H1 (cell line): ENCODE data around the gene MRM3. TPM values are rescaled to one million over a fixed set of nuclear protein-coding genes. Genes with fewer than 3 reads are reported as not detected.

ENCODE experiments used
- CTCF ChIA-PET: fragments of 300-600 bp; sonication (Branson Sonifier 250); formaldehyde crosslinking; loops from one replicate; lab custom pipeline; 2021; ENCODE audit not compliant: partially characterized antibody; lab: Charles Lee
- POLR2A ChIA-PET: fragments of 300-600 bp; sonication (Branson Sonifier 250); formaldehyde crosslinking; loops from one replicate; lab custom pipeline; 2021; ENCODE audit warnings: inconsistent platforms; ENCODE audit not compliant: partially characterized antibody; lab: Charles Lee
- DNase-seq, 2 experiments: peaks; one replicate each; pipeline versions ENCODE4 v3.0.0 to v3.0.0-alpha.2; 2010 to 2022; ENCODE audit warnings: low spot score in 2 of 2, low read depth in 1 of 2, mixed read lengths in 1 of 2
- FAIRE-seq: peaks from 2 replicates; lab custom pipeline; 2011; peaks lifted over from hg19 to GRCh38; lab: Jason Lieb, UNC
- H2AFZ ChIP-seq: 2 replicates; pipeline ENCODE4 v1.8.1; 2012; ENCODE audit warnings: low read length, inconsistent platforms
- H2AK5ac ChIP-seq: 2 replicates; pipeline ENCODE4 v1.6.1; 2013; ENCODE audit warnings: low read depth, low read length
- H2BK120ac ChIP-seq: replicated peaks from 2 replicates; pipeline ENCODE3; 2013; ENCODE audit warnings: low read depth, low read length, inconsistent platforms
- H2BK12ac ChIP-seq: 2 replicates; pipeline ENCODE4 v1.6.1; 2013; ENCODE audit warnings: low read depth, low read length
- H2BK15ac ChIP-seq: 2 replicates; pipeline ENCODE4 v1.6.1; 2013; ENCODE audit warnings: low read length
- H2BK20ac ChIP-seq: 2 replicates; pipeline ENCODE4 v1.6.1; 2013; ENCODE audit warnings: low read length
- H2BK5ac ChIP-seq: 2 replicates; pipeline ENCODE4 v1.6.1; 2013; ENCODE audit warnings: low read depth, low read length
- H3K14ac ChIP-seq: 2 replicates; pipeline ENCODE4 v1.6.1; 2013; ENCODE audit warnings: inconsistent platforms; ENCODE audit not compliant: insufficient read length
- H3K18ac ChIP-seq: 2 replicates; pipeline ENCODE4 v1.6.1; 2013; ENCODE audit warnings: low read length; ENCODE audit errors: extremely low read depth
- H3K23ac ChIP-seq: 2 replicates; pipeline ENCODE4 v1.6.1; 2013; ENCODE audit warnings: inconsistent platforms; ENCODE audit not compliant: insufficient read length
- H3K23me2 ChIP-seq: 2 replicates; pipeline ENCODE4 v1.6.1; 2013; ENCODE audit warnings: low read depth, low read length
- H3K27ac ChIP-seq: 2 replicates; pipeline ENCODE4 v1.6.1; 2011; ENCODE audit warnings: low read depth, low read length, inconsistent platforms
- H3K27me3 ChIP-seq, 4 experiments: replicated peaks in 1 of 4; 1 replicate in 1 of 4; 2 replicates in 3 of 4; pipeline versions ENCODE4 v1.6.1 to v1.8.1; 2011 to 2013; ENCODE audit warnings: low read length in 3 of 4, mild to moderate bottlenecking in 3 of 4, inconsistent platforms in 2 of 4, mixed read lengths in 2 of 4, moderate library complexity in 1 of 4; ENCODE audit not compliant: control insufficient read depth in 3 of 4, insufficient read depth in 3 of 4; ENCODE audit errors: extremely low read depth in 1 of 4
- H3K36me3 ChIP-seq, 4 experiments: 2 replicates each; pipeline versions ENCODE4 v1.6.1 to v1.8.1; 2011 to 2013; ENCODE audit warnings: mild to moderate bottlenecking in 4 of 4, low read length in 3 of 4, moderate library complexity in 2 of 4, control low read depth in 1 of 4, inconsistent platforms in 1 of 4; ENCODE audit not compliant: insufficient read depth in 4 of 4, control insufficient read depth in 2 of 4
- H3K4ac ChIP-seq: replicated peaks from 2 replicates; pipeline ENCODE3; 2013; ENCODE audit warnings: low read length, low read depth, mixed read lengths, inconsistent platforms; ENCODE audit not compliant: insufficient read length
- H3K4me1 ChIP-seq, 4 experiments: replicated peaks in 1 of 4; 1 replicate in 1 of 4; 2 replicates in 3 of 4; pipeline versions ENCODE4 v1.6.1 to v1.8.1; 2011 to 2013; ENCODE audit warnings: low read length in 3 of 4, inconsistent platforms in 2 of 4, mixed read lengths in 1 of 4; ENCODE audit not compliant: insufficient read depth in 4 of 4, control insufficient read depth in 3 of 4
- H3K4me2 ChIP-seq, 2 experiments: 2 replicates each; pipeline versions ENCODE4 v1.6.1 to v1.8.1; 2011 to 2013; ENCODE audit warnings: low read depth in 2 of 2, low read length in 2 of 2, control low read depth in 1 of 2, inconsistent platforms in 1 of 2, mild to moderate bottlenecking in 1 of 2; ENCODE audit not compliant: insufficient read depth in 1 of 2
- H3K4me3 ChIP-seq, 4 experiments: fragments of 200-600, 300-600 bp in 1 of 4; sonication (generic), shearing (Covaris generic), sonication (Bioruptor Twin) in 1 of 4; 2 replicates each; pipeline versions ENCODE4 v1.5.1 to v1.8.1; 2011 to 2016; ENCODE audit warnings: low read length in 4 of 4, low read depth in 3 of 4, control low read depth in 2 of 4, inconsistent platforms in 2 of 4, mild to moderate bottlenecking in 2 of 4, mixed read lengths in 1 of 4, moderate library complexity in 1 of 4; ENCODE audit not compliant: insufficient read depth in 2 of 4; ENCODE audit errors: extremely low read depth in 1 of 4
- H3K56ac ChIP-seq: replicated peaks from 2 replicates; pipeline ENCODE3; 2013; ENCODE audit warnings: low read depth, mild to moderate bottlenecking, mixed read lengths, low read length, inconsistent platforms; ENCODE audit not compliant: insufficient read length
- H3K79me1 ChIP-seq: 2 replicates; pipeline ENCODE4 v1.6.1; 2013; ENCODE audit warnings: low read depth, low read length, control low read depth
- H3K79me2 ChIP-seq, 2 experiments: 2 replicates each; pipeline versions ENCODE4 v1.6.1 to v1.8.1; 2012 to 2013; ENCODE audit warnings: low read length in 2 of 2, mild to moderate bottlenecking in 2 of 2, inconsistent platforms in 1 of 2; ENCODE audit not compliant: insufficient read depth in 2 of 2, control insufficient read depth in 1 of 2
- H3K9ac ChIP-seq, 4 experiments: replicated peaks in 1 of 4; 1 replicate in 1 of 4; 2 replicates in 3 of 4; pipeline versions ENCODE4 v1.6.1 to v1.8.1; 2011 to 2013; ENCODE audit warnings: low read depth in 3 of 4, low read length in 3 of 4, control low read depth in 2 of 4, mild to moderate bottlenecking in 2 of 4, moderate library complexity in 2 of 4, inconsistent platforms in 1 of 4; ENCODE audit errors: extremely low read depth in 1 of 4
- H3K9me3 ChIP-seq, 2 experiments: 2 replicates each; pipeline versions ENCODE4 v1.6.1 to v1.8.1; 2012 to 2013; ENCODE audit warnings: mild to moderate bottlenecking in 2 of 2, moderate library complexity in 2 of 2, control low read depth in 1 of 2, inconsistent platforms in 1 of 2, low read depth in 1 of 2, low read length in 1 of 2, mixed read lengths in 1 of 2; ENCODE audit not compliant: insufficient read depth in 2 of 2
- H4K20me1 ChIP-seq, 2 experiments: replicated peaks in 1 of 2; 2 replicates each; pipeline versions ENCODE3 to v1.8.1; 2011 to 2013; ENCODE audit warnings: inconsistent platforms in 2 of 2, low read length in 2 of 2, mild to moderate bottlenecking in 1 of 2; ENCODE audit not compliant: insufficient read depth in 2 of 2, control insufficient read depth in 1 of 2
- H4K5ac ChIP-seq: 2 replicates; pipeline ENCODE4 v1.6.1; 2013; ENCODE audit warnings: low read length, low read depth, mixed read lengths, inconsistent platforms; ENCODE audit not compliant: insufficient read length
- H4K8ac ChIP-seq: 2 replicates; pipeline ENCODE4 v1.8.0; 2013; ENCODE audit warnings: mild to moderate bottlenecking, moderate library complexity, low read length, inconsistent platforms; ENCODE audit not compliant: insufficient read depth; ENCODE audit errors: extremely low read depth
- H4K91ac ChIP-seq: replicated peaks from 2 replicates; pipeline ENCODE3; 2013; ENCODE audit warnings: low read length, mixed read lengths, inconsistent platforms; ENCODE audit not compliant: insufficient read length
- BCL11A ChIP-seq, 2 experiments: IDR thresholded peaks; one replicate each; pipeline ENCODE4 v1.6.1; 2011; ENCODE audit warnings: low read depth in 2 of 2, low read length in 2 of 2, mild to moderate bottlenecking in 2 of 2
- HDAC2 ChIP-seq, 2 experiments: fragments of 300-600 bp in 1 of 2; sonication (generic) in 1 of 2; IDR thresholded peaks; 2 replicates each; pipeline ENCODE4 v1.6.1; 2011 to 2012; ENCODE audit warnings: low read depth in 2 of 2, low read length in 2 of 2, mild to moderate bottlenecking in 2 of 2, moderate library complexity in 2 of 2, borderline replicate concordance in 1 of 2, inconsistent platforms in 1 of 2
- HDAC6 ChIP-seq: IDR thresholded peaks from one replicate; pipeline ENCODE4 v1.7.1; 2012; ENCODE audit warnings: low read depth, mild to moderate bottlenecking, inconsistent platforms, low read length, moderate library complexity
- POU5F1 ChIP-seq: IDR thresholded peaks from 2 replicates; pipeline ENCODE4 v1.6.1; 2011; ENCODE audit warnings: low read depth, mild to moderate bottlenecking, low read length, moderate library complexity
- SIRT6 ChIP-seq: IDR thresholded peaks from one replicate; pipeline ENCODE4 v1.7.1; 2012; ENCODE audit warnings: low read length, inconsistent platforms
- SP1 ChIP-seq: IDR thresholded peaks from 2 replicates; pipeline ENCODE4 v1.6.1; 2011; ENCODE audit warnings: low read depth, low read length
- SP2 ChIP-seq: IDR thresholded peaks from 2 replicates; pipeline ENCODE4 v1.6.1; 2012; ENCODE audit warnings: mild to moderate bottlenecking, low read length, inconsistent platforms
- WGBS, 2 experiments: shearing (Covaris generic) in 1 of 2; methylation state at CpG; one replicate each; pipeline versions ENCODE4 v1.1.6 to v1.1.7; 2013 to 2015; ENCODE audit warnings: low lambda C conversion rate in 2 of 2, mixed read lengths in 2 of 2, inconsistent platforms in 1 of 2, low coverage in 1 of 2, missing lambda C conversion rate in 1 of 2; ENCODE audit not compliant: insufficient replicate concordance in 2 of 2, insufficient coverage in 1 of 2, insufficient read length in 1 of 2; ENCODE audit errors: extremely low coverage in 1 of 2, missing lambda C conversion rate in 1 of 2; 5-methylcytosine and 5-hydroxymethylcytosine counted together
- polyA plus RNA-seq, 7 experiments: library from polyadenylated mRNA; depleted of rRNA in 3 of 7; stranded (reverse) in 5 of 7; unstranded in 2 of 7; fragments of >200 nt in 5 of 7; fragments of 200-250 nt in 2 of 7; gene quantifications; 1 replicate in 5 of 7; 2 replicates in 1 of 7; 4 replicates in 1 of 7; pipeline versions ENCODE4 v1.2.1 to v1.2.3, GENCODE V29; 2011 to 2013; ENCODE audit warnings: missing spikeins in 2 of 7, mixed read lengths in 2 of 7
- total RNA-seq: library from RNA; stranded (reverse); fragmentation: NEBNext Ultra II Directional; extraction: Animal tissue kit (Norgen Biotek cat#: 25700); gene quantifications from 2 replicates; pipeline ENCODE4 v1.2.1, GENCODE V29; 2021

MRM3 gene
- total and polyA plus RNA-seq, 2 of the 8 experiments (the other 6 are each of a cell fraction or from before 2014, with no cell fraction given), result 10.1 to 20.8 TPM

- CTCF ChIA-PET, result interaction anchor here (0.6 to 1.6 kb wide), 3 partner anchors 92 to 156 kb away, joined by 3 to 4 read pairs (median 4); no protein-coding TSS in a partner anchor
- H4K20me1 ChIP-seq, result peaks cover 2% of the 10 kb centered on the region in 2 experiments
- H3K14ac ChIP-seq, result no peak overlapping the region
- H4K5ac ChIP-seq, result no peak overlapping the region
- H3K9ac ChIP-seq, result no peak overlapping the region
- H3K23ac ChIP-seq, result no peak overlapping the region
- H3K4me2 ChIP-seq, result no peak overlapping the region
- H4K91ac ChIP-seq, result no peak overlapping the region
- H3K4me1 ChIP-seq, result no peaks in the 10 kb centered on the region; a peak in 1 of 7 replicates
- DNase-seq (no peak), FAIRE-seq (no peak)
- peaks cover 5 to 18% (median 13%) of the 10 kb centered on the region in 4 experiments; a peak in 6 of 8 replicates for H3K36me3 ChIP-seq
- no peak overlapping the region for H2AFZ ChIP-seq
- no peaks in the 10 kb centered on the region for H3K27me3 ChIP-seq
- H3K27ac ChIP-seq, result no peak overlapping the region
- TF ChIP-seq SP1 (no peak), HDAC6 (no peak), SP2 (no peak), BCL11A (IDR thresholded peaks at IDR 0.05; ENCODE audit: low read depth in 2 of 2, low read length in 2 of 2) (no peak), HDAC2 (IDR thresholded peaks at IDR 0.05; ENCODE audit: borderline replicate concordance in 1 of 2, low read depth in 2 of 2, low read length in 2 of 2) (no peak), SIRT6 (no peak), POU5F1 (no peak)
- POLR2A ChIA-PET, result interaction anchor here (1.3 kb wide), 1 partner anchor 155 kb away, joined by 4 read pairs; the partner anchor contains the start of gene NXN
- H2BK20ac ChIP-seq, result no peak overlapping the region
- H3K18ac ChIP-seq, result no peak overlapping the region
- no peak overlapping the region for H3K4me3 ChIP-seq
- H3K23me2 ChIP-seq, result no peaks in the 10 kb centered on the region
- H3K9me3 ChIP-seq, result no peaks in the 10 kb centered on the region
- H2AK5ac ChIP-seq, result no peak overlapping the region
- H2BK120ac ChIP-seq, result no peak overlapping the region
- no peak overlapping the region for H3K56ac ChIP-seq
- H2BK15ac ChIP-seq, result no peak overlapping the region
- no peak overlapping the region for H2BK5ac ChIP-seq
- no peak overlapping the region for H2BK12ac ChIP-seq
- WGBS, 2 experiments, result 92% methylated on average over 16 of the region's 16 CpGs; no CpG with 5 or more reads in 1 of the 2 experiments
- no peaks in the 10 kb centered on the region for H3K79me1 ChIP-seq
- peaks cover 0 to 6% of the 10 kb centered on the region in 2 experiments; a peak in 1 of 4 replicates for H3K79me2 ChIP-seq
- H3K4ac ChIP-seq, result no peak overlapping the region
- no peak overlapping the region for H4K8ac ChIP-seq
Observed at GRCh38 chr17:824378-824777, 42.2 kb downstream of the MRM3 start.
